ENCODE results near the gene TRMU.
"Not testable (repeated sequence)": the region's sequence is repeated elsewhere in the genome, so short reads cannot be mapped to it uniquely, and the experiment has no call there.

TRMU gene

GRCh38 chr22:46303347-46303965 is 32.1 kb upstream of the TRMU start:
- H3K4me3 ChIP-seq (ENCODE audit: low read depth, low read length), result no peak overlapping the region
- TF ChIP-seq CTCF (IDR thresholded peaks at IDR 0.05; ENCODE audit: control insufficient read depth, extremely low read depth, insufficient read depth), result no peak
- DNase-seq (ENCODE audit: low read depth), result no peak

GRCh38 chr22:46308283-46308988 is 27.1 kb upstream of the TRMU start:
- DNase-seq (ENCODE audit: low read depth), result no peak
- no peak for TF ChIP-seq CTCF (IDR thresholded peaks at IDR 0.05; ENCODE audit: control insufficient read depth, extremely low read depth, insufficient read depth)

GRCh38 chr22:46309526-46310085 is 25.9 kb upstream of the TRMU start:
- TF ChIP-seq CTCF (IDR thresholded peaks at IDR 0.05; ENCODE audit: control insufficient read depth, extremely low read depth, insufficient read depth), result no peak
- DNase-seq (ENCODE audit: low read depth), result no peak
- no peak overlapping the region for H3K4me3 ChIP-seq (ENCODE audit: low read depth, low read length)

More at GRCh38 chr22:46308283-46308988, 27.1 kb upstream of the TRMU start:
- no peak overlapping the region for H3K4me3 ChIP-seq (ENCODE audit: low read depth, low read length)

- no peak overlapping the region for H3K4me3 ChIP-seq (ENCODE audit: low read depth, low read length)
- DNase-seq (ENCODE audit: low read depth), result no peak
- no peak for TF ChIP-seq CTCF (IDR thresholded peaks at IDR 0.05; ENCODE audit: control insufficient read depth, extremely low read depth, insufficient read depth)
Observed at GRCh38 chr22:46312056-46312455, 23.5 kb upstream of the TRMU start.

- not testable (repeated sequence) for DNase-seq (ENCODE audit: low read depth); H3K4me3 ChIP-seq (ENCODE audit: low read depth, low read length)
Observed at GRCh38 chr22:46312848-46313247, 22.7 kb upstream of the TRMU start.

GRCh38 chr22:46315976-46316375 is 19.5 kb upstream of the TRMU start:
- DNase-seq (ENCODE audit: low read depth), result no peak
- H3K4me3 ChIP-seq (ENCODE audit: low read depth, low read length), result no peak overlapping the region
- no peak for TF ChIP-seq CTCF (IDR thresholded peaks at IDR 0.05; ENCODE audit: control insufficient read depth, extremely low read depth, insufficient read depth)

- no peak overlapping the region for H3K4me3 ChIP-seq (ENCODE audit: low read depth, low read length)
- no peak for TF ChIP-seq CTCF (IDR thresholded peaks at IDR 0.05; ENCODE audit: control insufficient read depth, extremely low read depth, insufficient read depth)
- DNase-seq (ENCODE audit: low read depth), result no peak
Observed at GRCh38 chr22:46317646-46318045, 17.9 kb upstream of the TRMU start.
